GM12878 (cell line): Measurements from ENCODE around the gene NOVA2. TPM values are rescaled to one million over a fixed set of nuclear protein-coding genes. Genes with fewer than 3 reads are reported as not detected.

Experiments
- ATAC-seq: fragments of 200-7000 bp; cut with Tn5 transposase; 3 replicates; pipeline ENCODE4 v1.9.1; 2020; ENCODE audit warnings: mild to moderate bottlenecking, moderate library complexity
- BruUV-seq: library from RNA; stranded (reverse); fragments of 400-500 nt; replicated peaks from 2 replicates; lab custom pipeline; 2021; lab: Mats Ljungman, UMichigan
- CTCF ChIA-PET: fragments of 300-600 bp; sonication (Branson Sonifier 250); formaldehyde crosslinking; extraction: SDS; loops from one replicate; lab custom pipeline; 2021; ENCODE audit warnings: inconsistent platforms; lab: Yijun Ruan, JAX
- POLR2A ChIA-PET: fragments of 350-600 bp; formaldehyde crosslinking; extraction: SDS; loops from one replicate; lab custom pipeline; 2021; ENCODE audit warnings: inconsistent platforms; lab: Charles Lee
- RAD21 ChIA-PET: fragments of 300-600 bp; sonication (Branson Sonifier 250); formaldehyde crosslinking; loops from one replicate; lab custom pipeline; 2023; ENCODE audit warnings: antibody characterized with exemption; ENCODE audit not compliant: unreplicated experiment; lab: Charles Lee
- SMC1A ChIA-PET: fragments of 300-600 bp; sonication (Branson Sonifier 250); formaldehyde crosslinking; loops from one replicate; lab custom pipeline; 2023; ENCODE audit not compliant: unreplicated experiment, uncharacterized antibody; lab: Charles Lee
- DNase-seq: peaks from one replicate; pipeline ENCODE4 v3.0.0-alpha.2; 2011; ENCODE audit warnings: low read depth, low spot score
- FAIRE-seq: peaks from 3 replicates; lab custom pipeline; 2011; peaks lifted over from hg19 to GRCh38; lab: Jason Lieb, UNC
- H2AFZ ChIP-seq: 2 replicates; pipeline ENCODE4 v1.6.0; 2011; ENCODE audit warnings: low read depth, low read length, control low read depth; ENCODE audit not compliant: control insufficient read depth
- H3K27ac ChIP-seq: 2 replicates; pipeline ENCODE4 v1.5.1; 2011; ENCODE audit warnings: control low read depth; ENCODE audit not compliant: control insufficient read depth, insufficient read depth
- H3K27me3 ChIP-seq, 2 experiments: replicated peaks in 1 of 2; 2 replicates each; pipeline versions ENCODE4 v1.6.0 to v1.6.1; 2011; ENCODE audit warnings: low read length in 1 of 2; ENCODE audit not compliant: control insufficient read depth in 2 of 2, insufficient read depth in 2 of 2
- H3K36me3 ChIP-seq, 2 experiments: 2 replicates each; pipeline ENCODE4 v1.5.1; 2011; ENCODE audit warnings: low read length in 1 of 2; ENCODE audit not compliant: control insufficient read depth in 2 of 2, insufficient read depth in 2 of 2
- H3K4me1 ChIP-seq: 2 replicates; pipeline ENCODE4 v1.6.1; 2011; ENCODE audit warnings: mild to moderate bottlenecking, low read length, moderate library complexity, mixed read lengths; ENCODE audit not compliant: control insufficient read depth, insufficient read depth
- H3K4me2 ChIP-seq: 2 replicates; pipeline ENCODE4 v1.6.0; 2011; ENCODE audit warnings: control low read depth; ENCODE audit not compliant: control insufficient read depth, insufficient read depth
- H3K4me3 ChIP-seq: fragments of 200-600 bp; sonication (generic); 2 replicates; pipeline ENCODE4 v1.5.1; 2016
- H3K79me2 ChIP-seq: 2 replicates; pipeline ENCODE4 v1.6.0; 2011; ENCODE audit warnings: low read length; ENCODE audit not compliant: control insufficient read depth, insufficient read depth
- H3K9ac ChIP-seq: 2 replicates; pipeline ENCODE4 v1.8.0; 2011; ENCODE audit warnings: low read length, control low read depth, mixed read lengths; ENCODE audit not compliant: control insufficient read depth, insufficient read depth
- H3K9me3 ChIP-seq: replicated peaks from 3 replicates; pipeline ENCODE4 v1.5.1; 2011; ENCODE audit warnings: mild to moderate bottlenecking, low read length; ENCODE audit not compliant: control insufficient read depth, insufficient read depth
- H4K20me1 ChIP-seq: 2 replicates; pipeline ENCODE4 v1.6.0; 2011; ENCODE audit not compliant: control insufficient read depth, insufficient read depth
- CBX5 ChIP-seq: sonication (generic); IDR thresholded peaks from 2 replicates; pipeline ENCODE4 v1.6.1; 2016; ENCODE audit warnings: low read depth, moderate library complexity, mild to moderate bottlenecking, inconsistent platforms
- CHD2 ChIP-seq: IDR thresholded peaks from 2 replicates; pipeline ENCODE4 v1.6.1; 2011; ENCODE audit warnings: low read depth, low read length, improper control_type of control experiment, borderline replicate concordance
- ESRRA ChIP-seq: IDR thresholded peaks from 2 replicates; pipeline ENCODE4 v1.6.1; 2012; ENCODE audit warnings: mild to moderate bottlenecking, low read length, improper control_type of control experiment
- GABPA ChIP-seq: IDR thresholded peaks from 2 replicates; pipeline ENCODE4 v1.6.1; 2014; ENCODE audit warnings: antibody characterized with exemption, low read depth, mild to moderate bottlenecking, inconsistent platforms
- KDM1A ChIP-seq: fragments of 200-600 bp; sonication (generic); IDR thresholded peaks from 2 replicates; pipeline ENCODE4 v1.6.1; 2016; ENCODE audit warnings: borderline replicate concordance
- RUNX3 ChIP-seq: IDR thresholded peaks from 2 replicates; pipeline ENCODE4 v1.6.1; 2012; ENCODE audit warnings: low read length, inconsistent platforms
- SMARCA5 ChIP-seq: fragments of 450-650 bp; IDR thresholded peaks from 2 replicates; pipeline ENCODE4 v1.6.1; 2017; ENCODE audit warnings: mild to moderate bottlenecking
- SUPT20H ChIP-seq: IDR thresholded peaks from 2 replicates; pipeline ENCODE4 v1.6.1; 2011; ENCODE audit warnings: low read depth, mild to moderate bottlenecking, low read length, moderate library complexity, borderline replicate concordance; ENCODE audit not compliant: control insufficient read depth
- TBL1XR1 ChIP-seq: IDR thresholded peaks from 2 replicates; pipeline ENCODE4 v1.6.1; 2012; ENCODE audit warnings: low read depth, low read length, improper control_type of control experiment
- TCF7 ChIP-seq: IDR thresholded peaks from 2 replicates; pipeline ENCODE4 v1.6.1; 2014; ENCODE audit warnings: antibody characterized with exemption, borderline replicate concordance
- WGBS: methylation state at CpG from one replicate; pipeline ENCODE4 v1.1.6; 2016; ENCODE audit warnings: low lambda C conversion rate; ENCODE audit not compliant: insufficient replicate concordance, insufficient coverage; ENCODE audit errors: missing lambda C conversion rate; 5-methylcytosine and 5-hydroxymethylcytosine counted together
- in situ Hi-C: fragments of 300-500 bp; cut with MboI; formaldehyde crosslinking; loops from 9 replicates; pipeline ENCODE4 v1.14.3; 2018; ENCODE audit warnings: mixed read lengths
- intact Hi-C: fragments of 100-400 bp; cut with micrococcal nuclease; formaldehyde crosslinking; loops from one replicate; pipeline ENCODE4 v1.14.2; 2022; ENCODE audit not compliant: unreplicated experiment
- polyA plus RNA-seq, 11 experiments: library from polyadenylated mRNA; depleted of rRNA in 4 of 11; unstranded in 6 of 11; stranded (reverse) in 5 of 11; fragments of >200 nt; fragmentation: Nextera tagmentation in 4 of 11; fragmentation: Illumina TruSeq in 1 of 11; extraction: Ambion mirVana in 4 of 11; extraction: Trizol in 1 of 11; gene quantifications; 1 replicate in 1 of 11; 2 replicates in 10 of 11; pipeline versions ENCODE4 v1.2.1 to v1.2.3, GENCODE V29; 2011 to 2016; ENCODE audit warnings: inconsistent platforms in 2 of 11, missing spikeins in 2 of 11, low read depth in 1 of 11
- total RNA-seq, 4 experiments: library from RNA; depleted of rRNA in 3 of 4; stranded (reverse); fragments of >200 nt in 3 of 4; fragmentation: Illumina TruSeq in 1 of 4; extraction: Trizol in 1 of 4; gene quantifications; 2 replicates each; pipeline versions ENCODE4 v1.2.1 to v1.2.3, GENCODE V29; 2013 to 2021
- TF ChIP-seq, protein P1 (sequence below): IDR thresholded peaks from 2 replicates; pipeline ENCODE4 v1.6.1; 2011; ENCODE audit warnings: borderline replicate concordance, low read depth, mild to moderate bottlenecking, moderate library complexity, low read length; ENCODE audit not compliant: insufficient read depth, poor library complexity, severe bottlenecking
- TF ChIP-seq, protein P2 (sequence below): fragments of 150-350 bp; IDR thresholded peaks from 2 replicates; pipeline ENCODE4 v1.6.1; 2014; ENCODE audit warnings: mild to moderate bottlenecking, low read depth, low read length
- TF ChIP-seq, protein P3 (sequence below): IDR thresholded peaks from 2 replicates; pipeline ENCODE4 v1.6.1; 2012; ENCODE audit warnings: mild to moderate bottlenecking, low read depth, low read length
- TF ChIP-seq, protein P4 (sequence below): fragments of 450-650 bp; IDR thresholded peaks from 2 replicates; pipeline ENCODE4 v1.6.1; 2016; ENCODE audit warnings: mild to moderate bottlenecking

The NOVA2 gene
- total and polyA plus RNA-seq, 10 of the 15 experiments (the other 5 are each of a cell fraction or from before 2014, with no cell fraction given): under 0.01 to 0.44 (median 0.03) TPM; not detected in 4

DNA sequence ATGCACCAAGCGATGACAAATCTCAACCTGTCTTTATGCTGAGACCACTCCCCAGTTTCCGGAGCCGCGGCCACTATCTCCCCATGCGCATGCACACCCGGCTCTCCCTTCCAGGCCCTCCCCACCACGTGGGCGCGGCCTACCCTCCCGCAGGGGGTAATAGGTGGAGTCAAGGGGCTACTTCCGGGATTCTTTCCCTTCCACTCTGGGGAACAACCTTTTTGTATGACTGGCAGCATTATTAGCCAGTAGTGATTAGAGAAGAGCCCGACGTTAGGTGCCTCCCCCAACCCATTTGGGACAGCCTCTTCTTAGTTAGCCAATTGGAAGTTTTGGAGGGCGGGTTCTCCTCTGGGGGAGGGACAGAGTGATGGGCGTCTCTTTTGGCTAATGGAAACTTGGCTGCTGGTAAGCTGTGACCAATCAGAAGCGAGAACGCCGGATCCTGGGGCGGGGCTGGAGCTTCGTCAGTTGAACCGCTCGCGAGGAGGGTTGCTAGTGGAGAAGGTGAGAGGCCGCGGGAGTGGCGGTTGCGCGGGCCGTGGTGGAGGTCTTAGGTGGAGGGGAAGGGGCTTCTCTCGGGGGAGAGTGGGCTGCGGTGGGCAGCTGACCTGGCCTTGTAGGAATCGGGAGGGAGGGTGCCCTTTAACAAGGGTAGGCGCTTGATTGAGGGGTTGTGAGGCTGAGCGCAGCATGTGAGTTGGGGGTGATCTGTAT lies 21.5 kb upstream of the NOVA2 start, which contains the start of gene CCDC61:
Gene CCDC61, plus strand, starts transcription at position 470 of the 717 bp plus-strand sequence. CDS start 7,552 bp downstream, outside the sequence.
- ChIA-PET RAD21 (interaction anchor here (1.0 to 2.0 kb wide), 4 partner anchors 109 to 178 kb away, joined by 3 to 14 read pairs (median 6); partner anchors contain the start of genes FOXA3, IRF2BP1 and SYMPK), CTCF (interaction anchor here (0.7 to 3.7 kb wide), 9 partner anchors 15 to 667 kb away, joined by 3 to 12 read pairs (median 6); partner anchors contain the start of gene SIX5), SMC1A (interaction anchor here (0.6 to 1.0 kb wide), 4 partner anchors 11 to 134 kb away, joined by 3 to 4 read pairs (median 3); partner anchors contain the start of genes IRF2BP1 and MYPOP), POLR2A (interaction anchor here (0.7 to 2.7 kb wide), 11 partner anchors 18 to 605 kb away, joined by 3 to 10 read pairs (median 4); partner anchors contain the start of genes IRF2BP1, MYPOP, SIX5 and SYMPK)
- in situ Hi-C loops: no loop called here
- FAIRE-seq: peak; percentile 99
- Histone ChIP-seq H3K9me3 (no peaks in the 10 kb centered on the region; the same call in 2 of the 3 replicates), H3K27me3 (no peaks in the 10 kb centered on the region), H3K4me2 (peak within 1 kb of the TSS; percentile 97), H3K36me3 (no peaks in the 10 kb centered on the region), H3K79me2 (peaks cover 9% of the 10 kb centered on the region), H4K20me1 (no peaks in the 10 kb centered on the region), H3K9ac (peak within 1 kb of the TSS; percentile 75), H3K4me1 (peaks cover 9% of the 10 kb centered on the region), H3K4me3 (peak within 1 kb of the TSS; percentile 86), H2AFZ (peak within 1 kb of the TSS; percentile 97), H3K27ac (peak within 1 kb of the TSS; percentile 66)
- 1% methylated on average over 34 of the region's 34 CpGs for WGBS
- intact Hi-C loops: loop anchor here (10.0 kb wide), 1 partner anchor 180 kb away; the partner anchor contains the start of gene RSPH6A
- BruUV-seq: no TSS peak
- peak; percentile 99 for DNase-seq
- peak; percentile 98 for ATAC-seq
- peak; percentile 96 for TF ChIP-seq CHD2
- TF ChIP-seq KDM1A: no peak
- TF ChIP-seq SUPT20H: no peak
- peak; percentile 69 for TF ChIP-seq GABPA
- TF ChIP-seq TCF7: no peak
- no peak; the same call in 1 of the 2 replicates for TF ChIP-seq SMARCA5
- TF ChIP-seq ESRRA: 0 out of 2 replicates have a peak, but pooled peaks have one; percentile 60
- TF ChIP-seq TBL1XR1: no peak
- TF ChIP-seq CBX5: no peak
- TF ChIP-seq, protein P1, sequence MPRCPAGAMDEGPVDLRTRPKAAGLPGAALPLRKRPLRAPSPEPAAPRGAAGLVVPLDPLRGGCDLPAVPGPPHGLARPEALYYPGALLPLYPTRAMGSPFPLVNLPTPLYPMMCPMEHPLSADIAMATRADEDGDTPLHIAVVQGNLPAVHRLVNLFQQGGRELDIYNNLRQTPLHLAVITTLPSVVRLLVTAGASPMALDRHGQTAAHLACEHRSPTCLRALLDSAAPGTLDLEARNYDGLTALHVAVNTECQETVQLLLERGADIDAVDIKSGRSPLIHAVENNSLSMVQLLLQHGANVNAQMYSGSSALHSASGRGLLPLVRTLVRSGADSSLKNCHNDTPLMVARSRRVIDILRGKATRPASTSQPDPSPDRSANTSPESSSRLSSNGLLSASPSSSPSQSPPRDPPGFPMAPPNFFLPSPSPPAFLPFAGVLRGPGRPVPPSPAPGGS: no peak
- TF ChIP-seq, protein P2, sequence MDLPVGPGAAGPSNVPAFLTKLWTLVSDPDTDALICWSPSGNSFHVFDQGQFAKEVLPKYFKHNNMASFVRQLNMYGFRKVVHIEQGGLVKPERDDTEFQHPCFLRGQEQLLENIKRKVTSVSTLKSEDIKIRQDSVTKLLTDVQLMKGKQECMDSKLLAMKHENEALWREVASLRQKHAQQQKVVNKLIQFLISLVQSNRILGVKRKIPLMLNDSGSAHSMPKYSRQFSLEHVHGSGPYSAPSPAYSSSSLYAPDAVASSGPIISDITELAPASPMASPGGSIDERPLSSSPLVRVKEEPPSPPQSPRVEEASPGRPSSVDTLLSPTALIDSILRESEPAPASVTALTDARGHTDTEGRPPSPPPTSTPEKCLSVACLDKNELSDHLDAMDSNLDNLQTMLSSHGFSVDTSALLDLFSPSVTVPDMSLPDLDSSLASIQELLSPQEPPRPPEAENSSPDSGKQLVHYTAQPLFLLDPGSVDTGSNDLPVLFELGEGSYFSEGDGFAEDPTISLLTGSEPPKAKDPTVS: 0 out of 2 replicates have a peak, but pooled peaks have one; percentile 49
- TF ChIP-seq, protein P3, sequence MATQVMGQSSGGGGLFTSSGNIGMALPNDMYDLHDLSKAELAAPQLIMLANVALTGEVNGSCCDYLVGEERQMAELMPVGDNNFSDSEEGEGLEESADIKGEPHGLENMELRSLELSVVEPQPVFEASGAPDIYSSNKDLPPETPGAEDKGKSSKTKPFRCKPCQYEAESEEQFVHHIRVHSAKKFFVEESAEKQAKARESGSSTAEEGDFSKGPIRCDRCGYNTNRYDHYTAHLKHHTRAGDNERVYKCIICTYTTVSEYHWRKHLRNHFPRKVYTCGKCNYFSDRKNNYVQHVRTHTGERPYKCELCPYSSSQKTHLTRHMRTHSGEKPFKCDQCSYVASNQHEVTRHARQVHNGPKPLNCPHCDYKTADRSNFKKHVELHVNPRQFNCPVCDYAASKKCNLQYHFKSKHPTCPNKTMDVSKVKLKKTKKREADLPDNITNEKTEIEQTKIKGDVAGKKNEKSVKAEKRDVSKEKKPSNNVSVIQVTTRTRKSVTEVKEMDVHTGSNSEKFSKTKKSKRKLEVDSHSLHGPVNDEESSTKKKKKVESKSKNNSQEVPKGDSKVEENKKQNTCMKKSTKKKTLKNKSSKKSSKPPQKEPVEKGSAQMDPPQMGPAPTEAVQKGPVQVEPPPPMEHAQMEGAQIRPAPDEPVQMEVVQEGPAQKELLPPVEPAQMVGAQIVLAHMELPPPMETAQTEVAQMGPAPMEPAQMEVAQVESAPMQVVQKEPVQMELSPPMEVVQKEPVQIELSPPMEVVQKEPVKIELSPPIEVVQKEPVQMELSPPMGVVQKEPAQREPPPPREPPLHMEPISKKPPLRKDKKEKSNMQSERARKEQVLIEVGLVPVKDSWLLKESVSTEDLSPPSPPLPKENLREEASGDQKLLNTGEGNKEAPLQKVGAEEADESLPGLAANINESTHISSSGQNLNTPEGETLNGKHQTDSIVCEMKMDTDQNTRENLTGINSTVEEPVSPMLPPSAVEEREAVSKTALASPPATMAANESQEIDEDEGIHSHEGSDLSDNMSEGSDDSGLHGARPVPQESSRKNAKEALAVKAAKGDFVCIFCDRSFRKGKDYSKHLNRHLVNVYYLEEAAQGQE: no peak
- TF ChIP-seq RUNX3: peak; percentile 25
- TF ChIP-seq, protein P4, sequence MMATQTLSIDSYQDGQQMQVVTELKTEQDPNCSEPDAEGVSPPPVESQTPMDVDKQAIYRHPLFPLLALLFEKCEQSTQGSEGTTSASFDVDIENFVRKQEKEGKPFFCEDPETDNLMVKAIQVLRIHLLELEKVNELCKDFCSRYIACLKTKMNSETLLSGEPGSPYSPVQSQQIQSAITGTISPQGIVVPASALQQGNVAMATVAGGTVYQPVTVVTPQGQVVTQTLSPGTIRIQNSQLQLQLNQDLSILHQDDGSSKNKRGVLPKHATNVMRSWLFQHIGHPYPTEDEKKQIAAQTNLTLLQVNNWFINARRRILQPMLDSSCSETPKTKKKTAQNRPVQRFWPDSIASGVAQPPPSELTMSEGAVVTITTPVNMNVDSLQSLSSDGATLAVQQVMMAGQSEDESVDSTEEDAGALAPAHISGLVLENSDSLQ: peak; percentile 100
